Frontal cortex (tissue), 4 donors: ENCODE data around the gene GADD45B. TPM values are rescaled to one million over a fixed set of nuclear protein-coding genes. Genes with fewer than 3 reads are reported as not detected.
"Not testable (repeated sequence)": the region's sequence is repeated elsewhere in the genome, so short reads cannot be mapped to it uniquely, and the experiment has no call there.

Source experiments
- DNase-seq, 2 donors: peaks; one replicate each; pipeline ENCODE4 v3.0.0; 2012; ENCODE audit warnings: low spot score in 2 of 2
- FAIRE-seq: peaks from 2 replicates; lab custom pipeline; 2012; peaks lifted over from hg19 to GRCh38; lab: Jason Lieb, UNC
- total RNA-seq: library from RNA; depleted of rRNA; stranded (reverse); fragments of >200 nt; gene quantifications from one replicate; pipeline ENCODE4 v1.2.3, GENCODE V29; 2014
- donor health status: control.
- donor health status: control.
- donor health status: control.

GADD45B gene
- total RNA-seq, 1 donor from 2014 or later = 1.2 TPM

DNA sequence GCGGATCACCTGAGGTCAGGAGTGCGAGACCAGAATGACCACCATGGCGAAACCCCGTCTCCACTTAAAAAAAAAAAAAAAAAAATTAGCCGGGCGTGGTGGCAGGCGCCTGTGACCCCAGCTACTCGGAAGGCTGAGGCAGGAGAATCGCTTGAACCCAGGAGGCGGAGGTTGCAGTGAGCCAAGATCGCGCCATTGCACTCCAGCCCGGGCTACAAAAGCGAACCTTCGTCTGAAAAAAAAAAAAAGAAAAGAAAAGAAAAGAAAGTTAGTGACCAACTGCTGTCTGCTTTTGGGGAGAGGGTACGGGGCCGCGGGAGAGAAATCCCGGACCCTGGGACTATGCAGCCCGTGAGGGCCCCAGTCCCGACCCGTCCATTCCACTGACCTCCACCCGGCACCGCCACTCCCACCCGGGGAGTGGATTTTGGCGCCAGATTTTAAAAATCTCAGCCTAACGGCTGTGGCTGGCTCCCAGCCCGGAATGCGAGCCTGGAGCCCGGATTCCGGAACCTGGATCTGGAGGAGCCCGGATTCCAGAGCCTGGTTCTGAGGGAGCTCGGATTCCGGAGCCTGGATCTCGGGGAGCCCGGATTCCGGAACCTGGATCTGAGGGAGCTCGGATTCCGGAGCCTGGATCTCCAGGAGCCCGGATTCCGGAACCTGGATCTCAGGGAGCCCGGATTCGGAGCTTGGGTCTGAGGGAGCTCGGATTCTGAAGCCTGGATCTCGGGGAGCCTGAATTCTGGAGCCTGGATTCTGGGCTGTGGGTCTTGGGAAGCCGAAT, 13.1 kb upstream of the GADD45B start:
- DNase-seq (peak; percentile 74 to 91), FAIRE-seq (no peak)

DNA sequence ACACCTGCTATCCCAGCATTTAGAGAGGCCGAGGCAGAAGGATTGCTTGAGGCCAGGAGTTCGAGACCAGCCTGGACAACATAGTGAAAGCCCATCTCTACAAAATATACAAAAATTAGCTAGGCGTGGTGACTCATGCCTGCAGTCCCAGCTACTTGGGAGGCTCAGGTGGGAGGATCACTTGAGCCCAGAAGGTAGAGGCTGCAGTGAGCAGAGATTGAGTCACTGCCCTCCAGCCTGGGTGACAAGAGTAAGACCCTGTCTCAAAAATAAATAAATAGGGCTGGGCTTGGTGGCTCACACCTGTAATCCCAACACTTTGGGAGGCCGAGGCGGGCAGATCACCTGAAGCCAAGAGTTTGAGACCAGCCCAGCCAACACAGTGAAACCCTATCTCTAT, 12.2 kb upstream of the GADD45B start:
- DNase-seq, FAIRE-seq: not testable (repeated sequence)

DNA sequence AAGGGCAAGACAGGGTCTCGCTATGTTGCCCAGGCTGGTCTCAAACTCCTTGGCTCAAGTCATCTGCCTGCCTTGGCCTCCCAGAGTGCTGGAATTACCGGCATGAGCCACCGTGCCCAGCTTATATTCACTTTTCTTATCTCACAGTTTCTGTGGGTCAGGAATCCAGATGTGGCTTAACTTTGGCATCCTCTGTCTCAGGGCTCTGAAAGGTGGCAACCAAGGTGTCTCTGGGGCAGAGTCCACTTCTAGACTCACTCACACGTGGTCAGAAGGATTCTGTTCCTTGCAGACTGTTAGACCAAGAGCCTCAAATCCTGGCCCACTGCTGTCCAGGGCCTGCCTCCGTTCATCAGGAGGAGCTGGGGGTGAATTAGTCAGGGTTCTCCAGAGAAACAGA, 11.5 kb upstream of the GADD45B start:
- DNase-seq (no peak), FAIRE-seq (no peak)

GRCh38 chr19:2468596-2468995, 7.3 kb upstream of the GADD45B start:
- no peak for DNase-seq
- FAIRE-seq = no peak

DNA sequence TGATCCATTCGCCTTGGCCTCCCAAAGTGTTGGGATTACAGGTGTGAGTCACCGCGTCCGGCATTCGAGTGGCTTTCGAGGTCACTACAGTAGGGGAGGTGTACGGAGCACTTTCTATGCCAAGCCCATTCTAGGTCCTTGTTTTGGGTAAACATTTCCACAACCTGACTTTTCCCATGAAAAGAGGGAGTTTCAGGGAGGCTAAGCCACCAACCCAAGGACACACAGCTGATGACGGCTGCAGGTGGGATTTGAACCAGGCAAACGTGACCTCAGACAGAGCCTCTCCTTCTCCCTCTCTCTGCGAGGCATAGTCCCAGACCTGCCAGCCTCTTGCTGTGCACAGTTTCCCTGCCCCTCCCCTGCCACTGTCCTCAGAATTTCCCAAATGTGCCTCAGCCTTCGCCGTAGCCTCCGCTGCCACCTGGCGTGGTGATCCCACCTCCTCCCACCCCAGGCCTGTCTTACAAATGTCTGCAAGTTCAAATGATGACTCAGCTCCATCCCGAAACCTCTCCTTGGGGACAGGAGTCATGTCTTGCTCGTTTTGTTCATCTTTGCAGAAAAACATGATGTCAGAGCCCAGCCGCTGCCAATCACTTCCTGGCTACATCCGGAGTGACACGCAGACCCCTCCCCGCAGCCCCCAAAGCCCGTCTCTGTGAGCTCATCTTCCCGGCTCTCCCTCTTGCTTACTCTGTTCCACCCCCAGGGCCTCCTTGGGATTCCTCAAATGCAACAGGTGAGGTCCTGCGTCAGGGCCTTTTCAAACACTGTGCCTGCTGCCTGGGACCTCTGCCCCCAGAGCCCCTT, 6.6 kb upstream of the GADD45B start:
- no peak for DNase-seq
- FAIRE-seq = no peak

- not testable (repeated sequence) for FAIRE-seq, DNase-seq
Measured at GRCh38 chr19:2469915-2470200, 6.1 kb upstream of the GADD45B start.

DNA sequence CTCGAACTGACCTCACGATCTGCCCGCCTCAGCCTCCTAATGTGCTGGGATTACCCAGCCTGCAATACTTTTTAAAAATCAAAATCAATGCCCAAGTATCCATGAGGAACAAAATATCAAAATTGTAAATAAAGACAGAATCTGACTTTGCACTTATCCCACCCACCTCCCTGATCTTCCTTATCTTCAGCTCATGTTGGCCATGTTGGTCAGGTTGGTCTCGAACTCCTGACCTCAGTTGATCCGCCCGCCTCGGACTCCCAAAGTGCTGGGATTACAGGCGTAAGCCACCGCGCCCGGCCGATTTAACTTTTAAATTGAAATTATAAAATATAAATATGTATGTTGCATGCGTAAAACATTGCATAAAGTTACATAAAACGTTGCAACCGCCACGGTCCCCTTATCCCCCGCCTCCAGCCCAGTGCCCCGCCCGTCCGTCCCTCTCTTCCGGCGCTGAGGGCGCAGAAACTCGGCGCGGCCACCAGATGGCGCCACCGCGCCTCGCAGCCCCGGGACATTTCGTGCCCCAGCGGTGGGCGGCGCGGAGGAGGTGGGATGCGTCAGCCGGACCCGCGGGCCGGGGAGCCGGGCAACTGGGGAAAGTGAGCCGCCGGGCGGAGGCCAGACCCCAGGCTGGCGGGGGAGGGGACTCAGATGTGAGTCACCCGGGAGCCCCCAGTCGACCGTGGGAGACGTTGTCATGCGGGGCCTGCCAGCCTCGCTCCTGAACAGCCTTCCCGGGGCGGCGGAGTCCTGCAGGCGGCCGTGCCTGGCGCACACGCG, 1.5 kb upstream of the GADD45B start:
- FAIRE-seq (no peak), DNase-seq (peak; percentile 86)

DNA sequence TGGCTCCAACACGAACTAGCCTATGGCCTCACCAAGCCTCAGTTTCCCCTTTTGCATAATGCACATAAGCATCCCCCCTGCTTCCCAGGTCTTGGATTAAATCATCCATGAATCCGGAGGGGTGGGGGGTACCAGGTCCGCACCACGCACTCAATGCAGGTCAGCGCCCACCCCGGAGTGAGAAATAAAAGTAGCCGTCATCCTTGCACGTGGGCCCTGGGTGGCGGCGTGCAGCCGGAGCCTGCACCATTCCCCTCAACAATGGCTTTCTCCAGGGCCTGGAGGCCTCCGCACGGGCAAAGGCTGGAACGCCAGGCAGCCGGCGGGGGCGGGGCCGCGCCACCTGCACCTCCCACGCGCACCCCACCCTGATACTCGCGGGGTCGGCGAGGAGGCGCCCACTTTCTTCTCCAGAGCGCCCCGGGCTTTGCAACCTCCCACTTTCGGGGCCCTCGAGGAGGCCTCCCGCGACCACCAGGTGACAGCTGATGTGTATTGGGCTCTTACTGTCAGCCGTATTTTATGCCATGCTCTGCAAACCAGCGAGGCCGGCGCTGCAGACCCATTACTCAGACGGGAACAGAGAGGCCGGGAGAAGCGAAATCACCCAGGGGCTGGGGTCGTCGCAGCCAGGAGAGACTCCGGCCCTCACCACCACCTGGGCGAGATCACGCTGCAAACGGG, 767 bp upstream of the GADD45B start:
- DNase-seq (no peak), FAIRE-seq (no peak)

- FAIRE-seq (no peak), DNase-seq (no peak)
Measured at GRCh38 chr19:2476451-2477140, 669 bp downstream of the GADD45B start.

GRCh38 chr19:2477141-2477710, 1.3 kb downstream of the GADD45B start:
- FAIRE-seq (no peak), DNase-seq (no peak)

DNA sequence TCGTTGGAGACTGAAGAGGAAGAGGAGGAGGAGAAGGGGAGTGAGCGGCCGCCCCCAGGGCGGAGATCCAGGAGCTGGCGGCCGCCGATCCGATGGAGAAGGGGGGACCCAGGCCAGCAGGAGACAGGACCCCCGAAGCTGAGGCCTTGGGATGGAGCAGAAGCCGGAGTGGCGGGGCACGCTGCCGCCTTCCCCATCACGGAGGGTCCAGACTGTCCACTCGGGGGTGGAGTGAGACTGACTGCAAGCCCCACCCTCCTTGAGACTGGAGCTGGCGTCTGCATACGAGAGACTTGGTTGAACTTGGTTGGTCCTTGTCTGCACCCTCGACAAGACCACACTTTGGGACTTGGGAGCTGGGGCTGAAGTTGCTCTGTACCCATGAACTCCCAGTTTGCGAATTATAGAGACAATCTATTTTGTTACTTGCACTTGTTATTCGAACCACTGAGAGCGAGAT, 1.8 kb downstream of the GADD45B start:
- DNase-seq (no peak), FAIRE-seq (no peak)

DNA sequence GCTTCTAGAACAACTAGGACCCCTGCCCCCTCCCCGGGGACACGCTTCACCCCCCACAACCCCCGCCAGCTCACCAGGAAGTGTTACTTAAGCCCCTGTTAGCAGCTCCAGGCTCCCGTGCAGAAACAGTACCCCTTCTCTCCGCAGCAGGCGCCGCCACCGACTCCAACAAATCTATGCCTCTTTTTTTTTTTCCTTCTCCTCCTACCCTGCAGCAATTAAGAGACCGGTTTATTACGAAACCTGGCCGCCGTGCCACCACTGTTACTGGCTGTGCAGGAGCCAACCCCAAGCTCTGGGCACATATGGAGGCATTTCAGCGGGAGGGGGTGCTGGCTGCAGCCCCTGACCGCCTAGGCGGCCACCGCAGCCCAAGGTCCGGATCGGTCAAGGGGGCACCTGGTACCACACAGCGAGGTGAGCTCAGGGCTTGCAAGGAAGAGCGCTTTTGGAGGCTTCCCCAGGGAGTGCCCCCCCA, 2.4 kb downstream of the GADD45B start:
- DNase-seq (no peak), FAIRE-seq (no peak)

DNA sequence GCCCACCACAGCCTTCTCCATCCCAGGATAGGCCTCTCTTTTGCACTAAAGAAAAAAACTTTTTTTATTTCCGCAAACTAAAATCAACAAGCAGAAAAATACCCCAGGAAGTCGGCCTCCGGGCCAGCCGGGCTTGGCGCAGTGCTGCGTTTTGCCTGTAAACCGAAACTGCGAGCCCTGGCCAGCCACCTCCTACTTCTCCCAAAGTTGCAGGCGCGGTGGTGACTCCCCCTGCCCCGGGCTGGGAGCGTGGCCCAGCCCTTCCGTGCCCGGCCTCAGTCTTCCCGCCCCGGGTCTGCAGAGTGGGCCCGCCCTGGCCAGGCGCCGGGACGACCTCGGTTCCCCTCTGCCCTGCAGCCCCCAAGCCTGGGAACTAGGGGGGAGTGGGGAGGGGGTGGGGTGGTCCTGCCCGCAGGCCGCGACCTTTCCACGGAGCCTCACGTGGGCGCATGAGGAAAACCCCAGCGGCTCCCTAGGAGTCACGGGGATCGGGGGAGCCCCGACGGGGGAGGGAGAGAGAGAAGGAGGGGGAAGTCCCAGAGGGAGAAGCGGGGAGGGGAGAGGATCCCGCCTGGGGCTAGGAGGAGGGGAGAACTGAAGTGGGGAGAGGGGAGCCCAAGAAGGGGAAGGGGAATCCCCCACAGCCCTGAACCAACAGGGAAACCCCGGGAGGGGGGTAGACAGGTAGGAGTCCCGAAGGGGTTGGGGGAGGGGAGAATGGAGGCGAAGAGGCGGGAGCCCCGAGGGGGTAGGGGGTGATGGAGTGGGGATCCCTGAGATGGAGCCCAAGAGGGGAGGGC, 3.0 kb downstream of the GADD45B start:
- no peak for FAIRE-seq
- DNase-seq = peak; percentile 46 to 60

GRCh38 chr19:2479556-2480194, 3.7 kb downstream of the GADD45B start:
- no peak for FAIRE-seq
- no peak for DNase-seq

DNA sequence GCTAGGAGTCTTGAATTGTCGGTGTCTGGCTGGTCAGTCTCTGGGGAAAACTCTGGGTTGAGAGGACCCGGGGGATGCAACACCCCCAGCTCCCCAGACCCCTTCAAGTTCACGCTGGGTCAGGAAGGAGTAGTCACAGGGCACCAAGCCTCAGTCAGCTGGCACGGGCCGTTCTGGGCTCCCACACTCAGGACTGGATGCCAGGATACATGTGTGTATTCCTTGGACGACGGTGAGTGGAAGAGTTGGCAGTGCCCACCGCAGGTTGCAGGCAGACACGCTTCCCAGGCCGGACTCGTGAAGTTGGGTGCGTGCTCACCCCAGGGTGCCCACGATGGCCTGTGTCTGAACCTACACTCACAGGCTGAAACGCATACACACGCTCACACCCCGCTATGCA, 5.5 kb downstream of the GADD45B start:
- no peak for DNase-seq

DNA sequence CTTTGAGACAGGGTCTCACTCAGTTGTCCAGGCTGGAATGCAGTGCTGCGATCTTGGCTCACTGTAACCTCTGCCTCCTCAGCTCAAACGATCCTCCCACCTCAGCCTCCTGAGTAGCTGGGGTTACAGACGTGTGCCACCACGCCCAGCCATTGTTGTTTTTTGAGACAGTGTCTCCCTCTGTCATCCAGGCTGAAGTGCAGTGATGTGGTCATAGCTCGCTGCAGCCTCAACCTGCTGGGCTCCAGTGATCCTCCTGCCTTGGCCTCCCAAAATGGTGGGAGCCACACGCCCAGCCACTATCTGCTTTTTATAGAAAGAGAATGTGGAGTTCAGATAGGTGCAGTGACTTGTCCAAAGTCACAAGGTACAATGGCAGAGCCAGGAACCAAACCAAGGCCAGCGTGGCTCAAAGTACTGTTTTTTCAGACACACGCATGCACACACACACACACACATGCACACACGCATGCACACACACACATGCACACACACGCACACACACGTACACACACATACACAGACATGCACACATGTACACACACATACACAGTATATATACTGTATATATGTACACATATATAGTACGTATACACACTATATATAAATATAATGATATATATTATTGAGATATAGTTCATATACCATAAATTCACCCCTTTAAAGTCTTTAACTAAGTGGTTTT, 6.6 kb downstream of the GADD45B start:
- DNase-seq (no peak), FAIRE-seq (no peak)

More for the DNA sequence above, 5.5 kb downstream of the GADD45B start:
- FAIRE-seq = no peak

GRCh38 chr19:2483084-2483483, 7.2 kb downstream of the GADD45B start:
- FAIRE-seq (no peak), DNase-seq (no peak)
